Choroid plexus epithelial cell (primary cell): ENCODE results near the gene BABAM1.

ENCODE experiments used
- DNase-seq: peaks from one replicate; pipeline ENCODE4 v3.0.0-alpha.2; 2010; ENCODE audit warnings: low read depth
- H3K4me3 ChIP-seq: 2 replicates; pipeline ENCODE4 v1.5.1; 2011; ENCODE audit warnings: low read depth, mild to moderate bottlenecking, control low read depth, low read length, moderate library complexity
- TF ChIP-seq, protein P1 (sequence below): conservative IDR thresholded peaks from 2 replicates; pipeline ENCODE4 v1.5.1; 2011; ENCODE audit warnings: low read depth, mild to moderate bottlenecking, control low read depth, inconsistent platforms, low read length, moderate library complexity

BABAM1 gene

DNA sequence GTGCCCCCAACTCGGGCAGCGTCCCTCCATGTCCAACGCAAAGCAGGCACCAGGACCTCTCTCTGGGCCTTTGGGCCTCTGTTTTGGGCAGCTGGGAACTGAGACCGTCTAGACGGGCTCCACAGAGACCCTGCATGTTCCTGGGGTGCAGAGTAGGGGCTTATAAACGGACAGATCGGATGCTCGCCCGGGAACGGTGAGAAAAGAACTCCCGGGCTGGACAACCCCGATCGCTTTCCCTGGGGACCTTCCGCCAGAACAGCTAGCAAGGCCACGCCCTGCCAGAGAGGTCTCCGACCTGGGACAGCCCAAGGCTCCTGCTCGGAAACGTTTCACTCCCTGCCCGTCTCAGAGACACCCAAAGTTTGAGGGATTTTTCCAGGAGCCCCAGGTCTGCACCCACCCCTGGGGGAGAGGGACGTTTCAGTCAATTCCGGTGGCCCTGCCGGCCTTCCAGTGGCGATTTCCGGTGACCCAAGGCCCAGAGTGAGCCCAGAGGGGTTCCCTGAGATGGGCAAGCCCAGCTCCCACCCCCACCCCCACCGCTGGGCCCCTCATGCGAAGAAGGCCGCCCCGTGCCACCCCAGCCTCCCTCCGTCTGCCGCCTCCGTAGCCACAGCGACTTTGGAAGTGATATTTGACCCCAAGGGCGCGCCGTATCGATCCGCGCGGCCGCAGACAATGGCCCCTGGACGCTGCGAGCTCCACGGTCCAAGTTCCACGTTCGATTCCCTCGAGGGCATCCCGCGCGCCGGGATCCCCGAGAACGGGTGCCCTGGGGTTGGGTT, 23.2 kb upstream of the BABAM1 start:
- TF ChIP-seq, protein P1, sequence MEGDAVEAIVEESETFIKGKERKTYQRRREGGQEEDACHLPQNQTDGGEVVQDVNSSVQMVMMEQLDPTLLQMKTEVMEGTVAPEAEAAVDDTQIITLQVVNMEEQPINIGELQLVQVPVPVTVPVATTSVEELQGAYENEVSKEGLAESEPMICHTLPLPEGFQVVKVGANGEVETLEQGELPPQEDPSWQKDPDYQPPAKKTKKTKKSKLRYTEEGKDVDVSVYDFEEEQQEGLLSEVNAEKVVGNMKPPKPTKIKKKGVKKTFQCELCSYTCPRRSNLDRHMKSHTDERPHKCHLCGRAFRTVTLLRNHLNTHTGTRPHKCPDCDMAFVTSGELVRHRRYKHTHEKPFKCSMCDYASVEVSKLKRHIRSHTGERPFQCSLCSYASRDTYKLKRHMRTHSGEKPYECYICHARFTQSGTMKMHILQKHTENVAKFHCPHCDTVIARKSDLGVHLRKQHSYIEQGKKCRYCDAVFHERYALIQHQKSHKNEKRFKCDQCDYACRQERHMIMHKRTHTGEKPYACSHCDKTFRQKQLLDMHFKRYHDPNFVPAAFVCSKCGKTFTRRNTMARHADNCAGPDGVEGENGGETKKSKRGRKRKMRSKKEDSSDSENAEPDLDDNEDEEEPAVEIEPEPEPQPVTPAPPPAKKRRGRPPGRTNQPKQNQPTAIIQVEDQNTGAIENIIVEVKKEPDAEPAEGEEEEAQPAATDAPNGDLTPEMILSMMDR, result no peak
- DNase-seq, result no peak
- H3K4me3 ChIP-seq, result peak overlapping the region; percentile 77

DNA sequence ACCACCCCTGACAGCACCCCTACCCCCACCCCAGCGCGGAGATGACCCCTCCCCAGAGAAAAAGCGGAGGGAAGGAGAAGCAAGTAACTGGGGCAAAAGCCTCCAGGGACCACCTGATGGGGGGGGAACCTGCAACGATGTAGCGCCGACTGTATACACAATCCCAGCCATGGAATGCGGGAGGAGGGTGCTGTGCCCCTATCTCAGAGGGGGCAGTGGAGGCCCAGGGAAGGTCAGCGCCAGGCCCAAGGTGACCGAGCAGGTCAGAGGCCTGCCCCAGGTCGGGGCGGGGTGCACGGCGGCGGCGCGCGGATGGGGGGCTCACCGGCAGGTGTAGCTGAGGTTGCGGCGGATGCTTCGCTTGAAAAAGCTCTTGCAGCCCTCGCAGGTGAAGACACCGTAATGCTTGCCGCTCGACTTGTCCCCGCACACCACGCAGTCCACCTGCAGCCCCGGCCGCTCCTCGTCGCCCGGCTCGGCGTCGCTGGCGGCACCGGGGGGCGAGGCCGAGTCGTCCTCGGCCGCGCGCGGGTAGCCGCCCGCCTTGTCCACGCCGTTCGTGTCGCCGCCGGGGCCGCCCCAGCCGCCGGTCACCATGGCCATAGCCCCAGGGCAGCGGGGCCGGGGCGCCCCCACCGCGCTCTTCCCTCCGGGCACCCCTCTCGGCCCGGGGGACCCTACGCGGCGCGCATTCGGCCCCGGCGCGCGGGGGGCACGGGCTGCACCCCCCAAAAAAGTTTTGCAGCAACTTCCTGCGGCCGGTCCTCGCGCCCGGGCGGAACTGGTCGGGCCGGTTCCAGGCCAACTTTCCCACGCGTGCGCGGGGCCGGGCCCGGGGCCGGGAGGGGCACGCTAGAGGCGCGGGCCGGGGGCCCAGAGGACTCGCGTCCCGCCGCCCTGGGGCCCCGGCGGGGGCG, 22.4 kb upstream of the BABAM1 start:
- peak overlapping the region; percentile 77 for H3K4me3 ChIP-seq
- no peak for DNase-seq
- TF ChIP-seq, protein P1, result no peak

DNA sequence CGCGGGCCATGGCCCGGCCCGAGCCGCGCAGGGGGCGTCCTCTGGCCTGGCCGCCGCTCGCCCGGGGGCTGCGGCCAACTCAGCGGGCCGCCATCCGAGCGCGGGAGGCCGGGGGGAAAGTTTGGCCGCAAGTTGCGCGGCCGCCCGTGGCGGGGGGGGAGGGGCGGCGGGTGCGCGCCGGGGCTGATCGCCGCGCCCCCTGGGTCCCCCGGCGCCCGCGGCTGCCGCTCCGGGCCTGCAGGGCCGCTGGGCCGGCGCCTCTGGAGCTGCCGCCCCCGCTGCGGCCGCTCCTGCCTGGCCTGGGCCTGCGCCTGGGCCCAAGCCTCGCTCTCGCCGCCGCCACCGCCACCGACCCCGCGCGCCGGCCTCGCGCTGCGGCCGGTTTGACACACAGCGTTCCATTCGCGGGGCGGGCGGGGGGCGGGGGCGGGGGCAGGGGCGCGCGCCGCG, 21.7 kb upstream of the BABAM1 start, which contains the start of gene NR2F6:
Gene NR2F6 (minus strand): TSS at position 385 of the 450 bp plus-strand sequence. CDS start 699 bp downstream, outside the sequence.
- DNase-seq, result no peak
- peak within 1 kb of the TSS; percentile 77 for H3K4me3 ChIP-seq
- TF ChIP-seq, protein P1, result no peak

DNA sequence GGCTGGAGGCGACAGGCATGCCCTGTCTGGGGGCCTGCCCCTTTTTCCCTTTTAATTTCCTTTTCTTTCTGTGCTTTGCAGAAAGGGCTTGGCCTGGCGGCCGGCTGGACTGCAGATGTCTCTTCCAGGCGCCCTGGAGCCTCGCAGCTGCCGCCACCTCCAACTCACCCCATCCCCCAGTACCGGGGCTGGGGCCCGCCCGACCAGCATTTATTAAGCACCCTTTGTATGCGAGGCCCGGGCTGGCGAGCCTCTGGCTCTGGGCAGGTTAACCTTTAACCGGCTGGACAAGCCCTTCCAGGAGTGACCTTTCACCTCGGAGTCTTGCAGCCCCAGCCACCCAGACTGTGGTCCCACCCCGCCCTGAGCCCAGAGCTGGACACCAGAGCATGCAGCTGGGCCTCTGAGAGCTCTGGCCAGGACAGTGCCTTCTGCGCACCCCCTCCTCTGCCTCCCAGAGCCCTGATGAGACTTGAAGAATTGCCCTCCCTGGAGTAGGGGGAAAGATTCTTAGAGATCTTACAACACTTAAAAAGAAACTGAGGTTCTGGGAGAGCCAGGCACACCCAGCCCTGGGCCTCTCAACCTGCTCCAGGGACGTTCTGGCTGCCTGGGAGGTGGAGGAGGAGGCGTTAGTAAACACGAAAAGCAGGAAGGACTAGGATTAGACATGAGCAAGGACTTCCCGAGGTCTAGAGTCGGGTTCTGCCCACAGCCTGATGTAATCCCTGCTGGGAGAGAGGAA, 20.4 kb upstream of the BABAM1 start:
- TF ChIP-seq, protein P1, result no peak
- DNase-seq, result peak; percentile 70

DNA sequence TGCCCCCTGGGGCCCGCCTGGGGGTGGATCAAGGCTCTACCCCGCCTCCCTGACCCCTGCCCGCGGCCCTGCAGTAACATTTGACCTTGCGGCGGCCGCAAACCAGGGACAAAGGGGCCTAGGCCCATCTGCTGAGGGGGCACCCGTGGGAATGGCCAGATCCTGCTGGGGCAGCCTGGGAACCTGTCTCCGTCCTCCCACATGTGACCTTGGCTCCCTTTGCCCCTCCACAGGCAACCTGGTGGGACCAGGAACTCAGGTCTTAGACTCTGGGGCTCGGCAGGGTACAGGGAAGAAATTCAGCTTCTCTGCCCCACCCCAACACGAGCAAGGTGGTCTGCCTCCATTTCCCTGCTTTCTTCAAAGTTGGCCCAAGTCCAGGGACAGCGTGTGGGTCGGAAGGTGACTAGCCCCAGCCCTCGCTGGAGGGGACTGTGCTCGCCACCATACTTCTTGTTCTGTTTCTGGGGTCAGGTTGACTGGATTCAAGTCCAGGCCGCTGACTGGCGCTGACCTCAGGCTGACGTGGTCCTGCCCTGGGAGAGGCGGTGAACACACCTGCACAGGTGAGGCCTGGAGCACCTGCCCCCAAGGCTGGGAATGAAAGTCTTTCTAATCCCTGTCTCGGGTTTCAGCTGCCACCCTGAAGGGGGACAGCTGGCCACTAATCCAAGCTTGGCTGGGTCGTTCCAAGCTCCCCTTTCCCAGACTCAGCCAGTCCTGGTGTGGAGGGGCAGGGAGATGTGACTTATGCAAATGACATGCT, 19.0 kb upstream of the BABAM1 start:
- DNase-seq, result no peak
- H3K4me3 ChIP-seq, result no peak overlapping the region
- TF ChIP-seq, protein P1, result no peak

More for the DNA sequence above, 20.4 kb upstream of the BABAM1 start:
- peak overlapping the region; percentile 57 for H3K4me3 ChIP-seq
